Left lobe of liver (tissue), 2 donors: ENCODE measurements around the gene CARS1. TPM values are rescaled to one million over a fixed set of nuclear protein-coding genes. Genes with fewer than 3 reads are reported as not detected.

ENCODE experiments used
- ATAC-seq: fragments of 200-7000 bp; cut with Tn5 transposase; one replicate; pipeline ENCODE4 v1.9.1; 2020; ENCODE audit warnings: mild to moderate bottlenecking, moderate library complexity
- DNase-seq: peaks from one replicate; pipeline ENCODE4 v3.0.0-alpha.2; 2020; ENCODE audit warnings: low spot score
- total RNA-seq: library from RNA; stranded (reverse); gene quantifications from one replicate; pipeline ENCODE4 v1.2.1, GENCODE V29; 2021
- donor health status: DM: no; HTN: no; CAD: no; lungs with moderate emphysema.
- donor health status: DM: no; HTN: yes; CAD: no.

The CARS1 gene
- total RNA-seq, 1 donor from 2014 or later: 21.0 TPM

DNA sequence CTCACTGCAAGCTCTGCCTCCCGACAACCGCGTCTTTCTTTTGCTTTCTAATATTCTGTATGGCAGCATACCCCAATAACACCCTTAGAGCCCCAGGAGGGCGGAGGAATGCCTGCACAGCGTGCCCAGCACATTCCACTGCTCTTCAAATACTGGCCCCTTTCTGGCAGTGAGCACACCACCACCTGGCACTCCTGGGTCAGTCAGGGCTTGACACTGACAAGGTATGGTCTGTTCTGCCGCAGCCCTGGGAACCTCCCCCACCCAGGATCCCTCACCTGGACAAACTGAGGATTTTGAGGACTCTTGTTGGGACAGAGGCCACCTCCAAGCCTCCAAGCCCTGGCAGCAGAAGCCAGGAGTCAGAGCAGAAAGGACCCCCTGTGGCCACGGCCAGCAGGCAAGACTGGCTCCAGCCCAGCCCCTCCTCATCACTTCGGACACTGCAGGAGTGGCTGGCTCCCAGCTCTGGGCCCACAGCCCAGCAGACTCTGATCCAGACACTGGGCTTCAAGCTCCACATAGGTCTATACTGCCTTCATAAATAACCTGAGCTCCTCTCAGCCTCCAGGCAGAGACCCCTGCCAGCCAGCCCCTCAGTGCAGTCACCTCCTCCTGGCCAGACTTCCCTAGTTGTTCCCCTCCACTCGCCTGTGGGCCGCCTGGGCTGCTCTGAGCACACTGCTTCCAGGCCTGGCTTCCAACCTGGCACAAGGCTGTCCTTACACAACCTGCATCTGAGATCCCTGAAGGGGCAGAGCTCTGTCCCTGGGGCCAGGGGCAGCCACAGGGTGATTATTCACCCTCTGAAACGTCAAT lies 14.5 kb downstream of the CARS1 start:
- peak; percentile 81 for DNase-seq
- peak; percentile 67 for ATAC-seq

DNA sequence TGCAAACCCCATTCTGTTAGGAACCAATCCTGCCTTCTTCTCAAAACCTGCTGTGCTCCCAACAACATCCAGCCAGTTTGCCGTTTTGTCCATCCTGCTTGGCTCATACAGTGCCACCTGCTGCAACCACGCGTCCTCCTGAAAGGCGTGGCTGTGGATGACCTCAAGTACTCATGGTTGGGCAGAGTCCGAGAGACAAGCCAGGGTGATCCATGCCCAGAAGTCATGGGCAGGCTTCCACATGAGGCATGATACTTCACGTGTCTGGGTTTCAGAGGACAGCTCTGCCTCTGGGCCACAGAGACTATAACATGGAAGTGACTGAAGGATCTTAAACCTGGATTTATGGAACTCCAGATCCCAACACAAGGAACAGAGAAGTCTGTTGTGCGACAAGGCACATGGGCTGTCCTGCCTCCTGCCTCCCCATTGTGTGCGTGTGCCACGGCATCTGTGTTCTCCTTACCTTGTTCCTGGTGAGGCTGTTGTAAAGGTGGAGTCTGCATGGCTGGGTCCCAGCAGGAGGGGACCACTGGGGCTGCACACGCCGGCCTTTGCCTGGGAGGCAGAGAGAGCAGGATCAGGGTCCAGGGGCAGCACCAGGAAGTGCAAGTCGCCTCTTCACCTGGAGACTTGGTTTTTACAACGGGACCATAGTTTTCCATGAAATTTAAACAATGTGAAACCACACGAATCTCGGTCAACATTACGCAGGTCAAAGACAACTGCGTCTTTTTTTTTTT lies 15.4 kb downstream of the CARS1 start:
- DNase-seq (peak; percentile 96), ATAC-seq (peak; percentile 52)

DNA sequence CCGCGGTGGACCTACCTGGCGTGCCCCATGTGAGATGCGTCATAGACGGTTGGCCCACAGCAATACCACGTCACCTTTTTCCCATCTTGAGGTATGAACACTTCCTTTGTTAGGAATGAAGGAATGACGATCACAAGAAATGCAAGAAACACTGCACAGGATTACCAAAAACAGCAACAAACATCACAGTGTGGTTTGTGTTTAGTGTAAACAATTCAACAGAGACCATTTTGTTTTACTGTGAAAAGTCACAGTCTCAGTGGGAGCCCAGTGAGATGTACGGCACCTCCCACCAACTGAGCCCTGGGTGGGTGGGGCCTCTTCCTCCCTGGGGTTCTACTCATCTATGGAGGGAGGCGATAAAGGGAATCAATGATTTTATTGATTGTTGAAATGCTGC lies 16.3 kb downstream of the CARS1 start:
- ATAC-seq: no peak

DNA sequence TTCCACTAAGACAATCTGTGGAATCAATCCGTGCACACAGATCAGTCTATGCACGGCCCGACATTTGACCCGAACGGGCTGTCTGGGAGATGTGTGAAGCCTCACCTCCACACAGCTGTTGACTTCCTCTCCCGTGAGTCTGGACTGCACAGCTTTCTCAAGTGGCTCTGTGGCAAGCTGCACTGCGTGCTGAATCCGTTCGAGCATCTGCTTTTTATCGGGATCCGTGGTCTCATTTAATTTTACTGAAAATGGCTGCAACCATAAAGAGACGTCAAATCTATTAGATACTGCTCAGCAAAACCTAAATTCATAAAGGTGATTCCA lies 19.3 kb downstream of the CARS1 start:
- ATAC-seq (no peak), DNase-seq (no peak)

More for the DNA sequence above, 16.3 kb downstream of the CARS1 start:
- no peak for DNase-seq

DNA sequence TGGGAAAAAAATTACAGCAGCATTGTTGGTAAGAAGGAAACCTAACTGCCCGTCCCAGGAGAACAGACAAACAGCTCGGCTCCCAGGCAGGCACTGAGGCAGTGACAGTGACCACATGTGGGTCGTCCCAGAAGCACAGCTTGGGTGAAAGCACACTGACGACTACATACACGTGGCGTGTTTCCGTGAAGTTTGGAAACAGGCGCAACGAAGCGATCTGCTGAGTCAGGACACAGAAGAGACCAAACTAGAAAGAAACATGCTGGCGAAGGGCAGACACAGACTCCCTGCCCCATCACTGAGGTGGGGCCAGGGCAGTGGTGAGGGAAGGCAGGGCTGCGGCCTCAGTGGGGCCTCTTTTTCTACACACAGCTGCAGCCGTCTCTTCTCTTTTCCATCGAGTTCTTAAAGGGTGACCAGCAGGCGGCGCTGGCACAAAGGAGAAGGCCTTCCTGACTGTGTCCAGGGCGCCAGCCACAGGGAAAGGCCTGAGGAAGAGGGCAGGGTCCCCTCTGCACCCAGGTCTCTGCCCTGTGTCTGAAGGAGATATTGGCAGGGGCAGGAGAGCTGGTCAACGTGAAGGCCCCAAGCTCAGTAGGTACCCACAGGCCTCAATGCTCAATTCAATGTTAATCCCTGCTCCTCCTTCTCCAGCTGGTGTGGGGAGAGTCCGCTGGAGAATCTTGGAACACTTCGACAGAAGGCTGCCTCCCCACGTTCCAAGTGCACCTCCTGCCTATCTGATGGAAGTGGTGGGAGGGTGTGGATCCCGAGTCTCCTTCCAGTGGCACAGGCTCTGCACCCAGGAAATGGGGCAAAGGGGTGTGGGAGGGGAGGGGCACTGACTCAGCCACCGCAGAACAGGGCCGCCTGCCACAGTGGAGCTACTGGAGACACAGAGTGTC lies 19.9 kb downstream of the CARS1 start:
- DNase-seq: peak; percentile 76
- peak; percentile 72 for ATAC-seq

DNA sequence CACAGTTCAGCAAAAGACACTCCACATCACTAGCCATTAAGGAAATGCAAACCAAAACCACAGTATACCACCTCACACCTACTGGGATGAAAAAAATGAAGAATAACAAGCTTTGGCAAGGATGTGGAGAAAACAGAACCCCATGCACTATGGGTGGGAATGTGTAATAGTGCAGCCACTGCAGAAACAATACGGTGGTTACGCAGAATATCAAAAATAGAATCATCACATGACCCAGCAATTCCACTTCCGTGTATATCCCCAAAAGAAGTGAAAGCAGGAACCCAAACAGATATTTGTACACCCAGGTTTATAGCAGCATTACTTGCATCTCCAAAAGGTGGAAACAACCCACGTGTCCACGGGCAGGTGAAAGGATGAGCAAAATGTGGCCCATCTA lies 20.8 kb downstream of the CARS1 start:
- no peak for ATAC-seq

DNA sequence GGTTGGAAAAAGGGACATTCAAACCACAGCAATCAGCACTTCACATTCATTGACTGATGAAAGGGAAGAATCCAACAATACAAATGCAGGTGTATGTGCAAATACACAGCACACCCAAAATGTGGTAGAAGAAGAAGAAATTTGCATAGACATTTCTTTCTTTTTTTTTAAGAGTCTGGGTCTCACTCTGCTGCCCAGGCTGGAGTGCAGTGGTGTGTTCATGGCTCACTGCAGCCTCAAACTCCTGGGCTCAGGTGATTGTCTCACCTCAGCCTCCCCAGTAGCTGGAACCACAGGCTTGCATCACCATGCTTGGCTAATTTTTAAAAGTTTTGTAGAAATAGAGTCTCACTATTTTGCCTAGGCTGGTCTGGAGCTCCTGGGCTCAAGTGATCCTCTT lies 21.9 kb downstream of the CARS1 start:
- DNase-seq (no peak), ATAC-seq (no peak)

More for the DNA sequence above, 20.8 kb downstream of the CARS1 start:
- no peak for DNase-seq

DNA sequence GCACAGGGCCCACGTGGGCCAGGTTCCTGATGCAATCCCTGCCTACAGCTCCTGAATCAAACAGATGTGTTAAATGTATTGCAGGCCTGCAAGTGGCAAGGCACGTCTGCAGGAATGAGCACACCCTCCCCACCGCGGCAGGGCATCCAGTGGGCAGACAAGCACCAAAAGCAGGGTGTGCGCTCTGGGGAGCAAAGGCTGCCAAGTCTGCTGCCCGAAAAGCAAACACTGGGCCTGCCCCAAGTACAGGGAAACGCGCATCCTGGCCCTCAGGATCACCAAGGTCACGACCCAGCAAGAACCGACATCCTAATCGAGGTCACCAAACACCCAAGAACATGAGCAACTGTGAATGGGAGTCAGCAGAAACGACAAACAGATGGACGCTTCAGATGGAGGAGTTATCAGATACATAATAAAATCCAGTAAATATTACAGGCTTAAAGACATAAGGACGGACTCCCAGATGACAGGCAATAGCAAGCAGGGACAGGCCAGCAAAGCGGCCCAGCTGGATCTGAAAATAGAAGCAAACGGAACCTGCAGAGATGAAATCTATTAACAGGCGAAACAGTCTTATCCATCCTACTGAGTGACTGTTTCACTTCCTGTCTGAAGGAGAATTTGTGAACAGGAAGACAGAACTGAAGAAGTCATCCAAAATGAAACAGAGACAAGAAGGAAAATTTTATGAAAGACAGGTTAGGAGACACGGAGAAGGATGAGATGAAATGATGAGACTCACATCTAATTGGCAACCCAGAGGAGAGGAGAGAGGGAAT lies 26.7 kb downstream of the CARS1 start:
- peak; percentile 80 for ATAC-seq

DNA sequence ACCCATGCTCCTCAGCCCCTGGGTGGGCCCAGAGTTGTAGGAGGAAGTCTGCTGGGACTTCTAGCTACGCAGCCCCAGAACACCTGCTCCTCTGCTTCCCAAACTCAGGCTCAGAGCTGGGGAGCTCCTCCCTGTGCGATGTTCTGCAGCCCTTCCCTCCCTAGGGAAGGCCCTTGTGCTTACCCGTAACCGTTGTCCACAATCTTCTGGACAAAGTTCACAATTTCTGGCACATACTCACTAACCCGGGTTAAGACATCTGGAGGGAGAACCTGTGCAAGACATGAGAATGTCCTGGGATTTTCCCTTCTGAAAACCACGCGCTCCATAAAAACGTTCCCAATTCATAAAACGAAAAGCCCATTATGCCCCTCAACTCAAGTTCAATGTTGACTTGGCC lies 28.4 kb downstream of the CARS1 start:
- DNase-seq: no peak
- peak; percentile 40 for ATAC-seq

More for the DNA sequence above, 26.7 kb downstream of the CARS1 start:
- DNase-seq: no peak

DNA sequence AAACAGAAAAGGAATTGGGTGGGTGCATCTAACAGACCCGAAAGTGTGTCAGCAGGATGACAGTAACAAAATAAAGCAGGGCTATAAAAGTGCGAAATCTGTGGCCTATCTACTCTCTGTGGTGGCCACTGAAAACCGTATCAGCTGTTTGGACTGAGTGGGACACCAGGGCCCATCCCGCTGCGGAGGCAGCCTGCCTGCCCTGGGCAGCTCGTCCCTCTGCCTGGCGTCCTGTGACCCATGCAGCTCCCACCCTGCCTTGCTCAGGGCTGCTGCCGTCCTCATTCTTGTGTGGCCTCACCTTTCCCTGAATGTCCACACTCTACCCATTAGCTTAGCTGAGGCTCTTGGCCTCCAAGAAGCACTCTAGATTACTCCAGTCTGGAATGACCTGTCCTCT lies 30.4 kb downstream of the CARS1 start:
- DNase-seq: no peak
- ATAC-seq: no peak

DNA sequence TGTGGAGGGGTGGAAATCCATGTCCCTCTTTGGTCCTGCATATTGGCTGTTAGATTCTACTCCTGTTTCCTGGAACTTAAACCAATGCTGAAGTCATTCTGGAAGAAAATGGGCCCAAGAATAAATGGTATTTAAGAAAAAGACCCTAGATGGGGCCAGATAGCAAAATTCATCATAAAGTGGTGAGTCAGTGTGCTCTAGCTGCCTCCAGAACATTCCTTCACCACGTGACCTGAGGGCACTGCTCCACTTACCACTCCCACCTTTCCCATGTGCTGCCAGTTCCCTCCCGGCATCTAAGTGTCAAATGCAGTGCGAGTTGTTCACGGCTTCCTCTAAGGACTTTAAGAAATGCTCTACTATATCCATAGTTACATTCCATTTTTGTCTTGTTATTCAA lies 34.2 kb downstream of the CARS1 start:
- DNase-seq (no peak), ATAC-seq (no peak)

DNA sequence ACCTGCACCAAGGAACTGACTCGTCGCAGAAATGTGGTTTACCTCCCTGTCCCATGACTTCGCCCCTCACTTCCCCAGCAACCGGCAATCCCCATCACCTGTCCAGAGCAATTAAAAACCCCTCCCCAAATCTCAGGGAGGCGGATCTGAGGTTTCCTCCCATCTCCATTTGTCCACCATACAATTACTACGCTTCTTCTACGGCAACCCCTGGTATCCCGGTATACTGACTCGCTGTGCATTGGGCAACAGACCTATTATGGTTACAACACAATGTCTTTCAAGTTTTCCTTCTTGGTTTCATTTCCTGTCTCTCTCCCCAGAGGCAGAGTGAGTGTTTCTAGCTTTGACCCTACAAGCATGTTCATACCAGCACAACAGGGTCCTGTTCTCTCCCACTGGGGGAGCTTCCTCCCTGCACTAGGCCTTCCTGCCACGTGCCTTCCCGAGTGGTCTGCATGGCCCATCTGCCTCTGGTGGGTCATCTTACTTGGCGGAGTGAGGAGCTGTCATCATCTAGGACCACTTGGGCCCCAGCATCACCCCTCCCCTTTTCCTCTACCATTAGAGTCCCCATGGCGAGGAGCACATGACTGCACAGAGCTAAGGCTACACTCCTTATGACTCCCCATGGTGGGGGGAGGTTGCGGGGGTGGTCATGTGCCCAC lies 34.8 kb downstream of the CARS1 start:
- ATAC-seq: no peak
- no peak for DNase-seq

DNA sequence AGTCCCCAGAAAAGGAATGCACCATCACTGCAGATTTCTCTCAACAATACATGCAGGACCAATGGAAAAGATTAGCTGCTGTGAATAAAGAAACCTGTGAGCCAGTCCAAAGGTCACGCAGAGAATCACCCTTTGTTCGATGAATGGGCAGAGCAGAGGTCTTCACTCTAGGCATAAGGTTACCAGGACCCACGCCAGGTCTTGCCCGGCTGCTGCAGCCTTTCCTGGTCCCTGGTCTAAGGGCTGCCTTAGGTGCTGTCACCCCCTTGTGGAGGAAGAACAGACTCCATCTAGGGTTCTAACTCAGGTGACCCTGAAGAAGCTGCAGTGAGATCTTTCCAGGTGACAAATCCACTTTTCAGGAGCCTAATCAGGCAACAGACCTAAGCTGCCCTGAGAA lies 36.1 kb downstream of the CARS1 start:
- DNase-seq (peak; percentile 87), ATAC-seq (peak; percentile 97)

DNA sequence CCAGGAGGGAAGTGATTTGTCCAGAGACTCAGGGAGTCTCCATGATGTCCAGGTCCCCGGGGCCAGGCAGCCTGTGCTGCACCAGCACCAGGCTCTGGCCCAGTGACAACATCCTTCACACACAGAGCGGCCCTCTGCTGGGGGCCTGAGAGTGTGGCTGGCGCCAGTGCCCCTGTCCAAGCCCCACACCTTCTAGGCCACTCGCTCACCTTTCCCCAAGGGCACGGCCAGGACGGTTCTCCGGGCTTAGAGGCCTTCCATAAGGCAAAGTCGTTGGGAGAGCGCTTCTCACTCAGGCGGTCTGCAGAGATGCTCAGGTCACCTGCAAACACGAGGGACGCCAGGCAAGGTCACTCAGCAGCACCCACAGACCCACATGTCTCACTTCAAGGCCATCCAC lies 37.2 kb downstream of the CARS1 start:
- ATAC-seq: no peak
- DNase-seq: no peak

DNA sequence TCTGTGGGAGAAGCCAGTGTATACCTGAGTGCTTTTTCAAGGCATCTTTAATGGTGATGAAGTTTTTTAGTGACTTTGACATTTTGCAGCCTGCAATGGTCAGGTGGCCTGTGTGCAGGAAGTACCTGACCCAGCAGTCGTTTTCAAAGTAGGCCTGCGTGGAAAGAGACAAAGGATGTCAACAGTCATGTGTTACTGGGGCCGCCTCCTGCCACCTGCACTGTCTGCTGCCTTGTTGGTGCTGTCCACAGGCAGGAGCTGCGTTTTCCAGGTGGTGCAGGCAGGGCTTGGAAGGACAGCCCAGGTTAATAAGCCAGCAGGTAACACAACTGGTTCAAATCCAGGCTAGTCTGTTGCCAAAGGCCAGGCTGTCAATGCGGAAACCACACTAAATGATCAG lies 38.6 kb downstream of the CARS1 start:
- DNase-seq: no peak
- ATAC-seq: no peak

DNA sequence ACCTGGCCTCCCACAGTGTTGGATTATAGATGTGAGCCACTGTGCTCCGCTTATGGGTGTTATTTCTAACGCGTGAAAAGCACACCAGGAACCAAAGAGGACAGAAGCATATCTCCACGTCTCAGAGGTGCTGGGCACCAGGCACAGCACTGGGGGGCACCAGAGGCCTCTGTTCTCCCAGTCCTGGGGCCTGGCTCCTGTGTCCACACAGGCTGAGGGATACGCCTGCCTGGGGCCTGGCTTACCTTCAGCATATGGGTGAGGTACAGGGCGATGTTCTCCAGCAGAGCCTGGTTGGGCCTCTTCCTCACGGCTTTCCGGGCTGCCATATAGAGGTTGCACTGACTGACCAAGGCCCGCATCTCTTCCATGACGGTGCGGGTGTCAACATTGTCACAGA lies 40.4 kb downstream of the CARS1 start:
- ATAC-seq (no peak), DNase-seq (no peak)

DNA sequence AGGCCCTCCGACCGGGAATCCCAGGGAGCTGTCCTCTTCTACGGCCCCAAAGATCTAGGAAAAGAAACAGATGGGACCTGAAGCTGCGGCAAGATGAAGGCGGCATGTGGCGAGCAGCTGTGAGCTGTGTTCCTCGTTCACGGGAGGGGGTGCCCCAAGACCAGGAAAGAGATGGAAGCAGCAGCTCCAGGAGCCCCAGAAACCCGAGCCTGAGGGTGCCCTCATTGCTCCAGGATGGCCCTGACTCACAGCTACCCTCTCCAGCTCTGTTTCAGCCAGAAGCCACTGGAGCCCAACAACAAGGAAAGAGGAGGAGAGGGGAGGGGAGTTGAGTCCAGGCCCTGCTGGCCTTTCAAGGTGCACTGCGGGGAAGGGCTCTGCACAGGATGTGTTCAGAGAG lies 41.4 kb downstream of the CARS1 start:
- no peak for DNase-seq
- no peak for ATAC-seq

DNA sequence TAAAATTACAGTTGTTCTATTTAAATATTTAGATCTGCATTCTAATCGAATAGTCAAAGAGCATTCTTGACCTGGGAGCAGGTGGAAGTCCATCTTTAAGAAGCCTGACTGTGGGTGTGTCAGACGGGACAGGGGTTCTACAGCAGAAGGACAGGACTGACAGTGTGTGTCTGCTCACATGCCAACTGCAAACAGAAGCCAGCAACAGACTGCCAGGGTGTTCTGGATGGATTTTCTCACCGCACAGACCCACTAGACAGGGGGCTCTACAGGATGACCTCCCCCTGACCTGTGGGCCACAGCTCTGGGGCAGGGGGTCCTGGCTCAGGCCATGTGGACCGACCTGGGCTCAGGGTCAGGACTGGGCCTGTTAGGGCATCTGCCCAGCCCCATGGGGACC lies 42.3 kb downstream of the CARS1 start:
- ATAC-seq (no peak), DNase-seq (no peak)

DNA sequence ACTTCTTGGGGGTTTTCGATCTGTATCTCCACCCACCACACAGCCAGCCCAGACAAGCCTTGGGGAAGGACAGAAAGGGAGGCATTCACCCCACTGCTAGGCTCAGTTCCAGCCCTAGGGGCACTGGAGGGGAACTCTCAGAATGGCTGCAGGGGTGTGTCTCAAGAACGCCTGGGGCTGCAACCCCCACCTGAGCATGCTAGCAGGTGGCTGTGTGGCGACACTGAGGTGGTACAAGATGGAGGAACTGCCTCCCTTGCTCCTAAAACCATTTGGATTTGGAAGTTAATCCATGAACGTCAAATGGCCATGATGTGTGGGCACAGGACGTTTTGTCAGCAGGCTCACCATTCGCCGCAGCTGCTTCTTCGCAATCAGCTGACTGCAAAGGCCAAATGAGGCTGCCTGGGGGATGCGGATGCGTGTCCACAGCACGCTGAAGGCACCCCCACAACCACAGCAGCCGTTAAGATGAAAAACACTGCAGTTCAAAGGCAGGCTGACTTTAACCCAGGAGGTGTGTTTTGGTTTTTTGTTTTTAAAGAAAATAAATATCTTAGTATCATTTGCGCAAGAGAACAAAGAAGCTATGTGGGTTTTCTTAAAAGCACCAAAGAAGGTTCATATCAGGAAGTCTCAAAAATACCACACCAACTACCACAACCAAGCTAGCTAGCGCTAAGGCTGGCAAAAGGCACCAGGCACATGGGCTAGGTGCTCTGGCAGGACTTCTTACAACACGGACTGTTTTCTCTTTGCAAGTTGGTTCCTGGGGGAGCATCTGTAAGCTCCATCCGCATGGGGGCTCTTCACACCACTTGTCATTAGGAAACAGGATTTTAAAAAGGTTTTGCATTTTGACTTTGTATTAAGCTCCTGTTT lies 42.9 kb downstream of the CARS1 start:
- ATAC-seq (no peak), DNase-seq (no peak)
